K562 (cell line): ENCODE measurements around the gene UBE2L3. TPM values are rescaled to one million over a fixed set of nuclear protein-coding genes. Genes with fewer than 3 reads are reported as not detected.

ENCODE experiments used
- ELF4 ChIP-seq: fragments of 450-650 bp; formaldehyde crosslinking; IDR thresholded peaks from 2 replicates; pipeline ENCODE4 v1.4.0; 2022; ENCODE audit warnings: missing genetic modification characterization
- FOXA3 ChIP-seq, 2 experiments: fragments of 450-650 bp in 1 of 2; sonication (generic) in 1 of 2; formaldehyde crosslinking; IDR thresholded peaks in 1 of 2; conservative IDR thresholded peaks in 1 of 2; 2 replicates each; pipeline versions ENCODE4 v1.4.0 to v1.8.0; 2020 to 2022; ENCODE audit warnings: mild to moderate bottlenecking in 2 of 2, missing genetic modification reagents in 1 of 2
- HBP1 ChIP-seq: fragments of 450-650 bp; formaldehyde crosslinking; IDR thresholded peaks from 2 replicates; pipeline ENCODE4 v1.4.0; 2022; ENCODE audit warnings: missing genetic modification characterization
- PPARD ChIP-seq: fragments of 250-450 bp; sonication (Bioruptor Pico); IDR thresholded peaks from 2 replicates; pipeline ENCODE4 v1.8.0; 2022; ENCODE audit warnings: inconsistent platforms, mild to moderate bottlenecking, moderate library complexity
- REST ChIP-seq, 2 experiments: fragments of 450-650 bp; formaldehyde crosslinking in 1 of 2; IDR thresholded peaks; 2 replicates each; pipeline versions ENCODE4 v1.4.0 to v1.6.1; 2014 to 2020; ENCODE audit warnings: mild to moderate bottlenecking in 2 of 2, borderline replicate concordance in 1 of 2, low read depth in 1 of 2
- TEAD4 ChIP-seq, 2 experiments: sonication (generic) in 1 of 2; formaldehyde crosslinking in 1 of 2; IDR thresholded peaks; 2 replicates each; pipeline versions ENCODE4 v1.6.1 to v1.8.0; 2012 to 2022; ENCODE audit warnings: borderline replicate concordance in 1 of 2, inconsistent platforms in 1 of 2, low read length in 1 of 2, mild to moderate bottlenecking in 1 of 2, missing genetic modification reagents in 1 of 2
- VEZF1 ChIP-seq: fragments of 200-800 bp; sonication (Bioruptor generic); IDR thresholded peaks from 2 replicates; pipeline ENCODE4 v1.6.1; 2017; ENCODE audit warnings: missing genetic modification characterization, missing compliant biosample characterization
- ZBTB9 ChIP-seq: fragments of 450-650 bp; formaldehyde crosslinking; IDR thresholded peaks from 2 replicates; pipeline ENCODE4 v1.4.0; 2020; ENCODE audit warnings: mild to moderate bottlenecking, moderate library complexity
- polyA plus RNA-seq, 8 experiments: library from polyadenylated mRNA; depleted of rRNA in 4 of 8; stranded (reverse) in 5 of 8; unstranded in 3 of 8; fragments of >200 nt; fragmentation: Nextera tagmentation in 2 of 8; fragmentation: Illumina TruSeq in 1 of 8; extraction: Ambion mirVana in 2 of 8; extraction: Trizol in 1 of 8; gene quantifications; 2 replicates each; pipeline versions ENCODE4 v1.2.1 to v1.2.3, GENCODE V29; 2011 to 2014; ENCODE audit warnings: inconsistent platforms in 1 of 8, missing spikeins in 1 of 8
- total RNA-seq, 7 experiments: library from RNA; depleted of rRNA in 6 of 7; stranded (reverse); fragments of >200 nt in 6 of 7; fragmentation: Illumina TruSeq in 2 of 7; extraction: Trizol in 2 of 7; gene quantifications; 2 replicates each; pipeline versions ENCODE4 v1.2.1 to v1.2.3, GENCODE V29; 2011 to 2021; ENCODE audit warnings: low replicate concordance in 1 of 7

UBE2L3 gene
- total and polyA plus RNA-seq, 9 of the 15 experiments (the other 6 are each of a cell fraction or from before 2014, with no cell fraction given) = 215 to 625 (median 285) TPM

GRCh38 chr22:21587803-21588611 lies 20.5 kb downstream of the UBE2L3 start (continued):
- peak; percentile 66; the same call in 1 of the 2 replicates for TF ChIP-seq HBP1 (CRISPR knock-in tag)
- peak in 1 of 2 experiments; percentile 92; a peak in 2 of 4 replicates for TF ChIP-seq FOXA3 (CRISPR knock-in tag; conservative IDR thresholded peaks at IDR 0.05 in 1 of 2, IDR thresholded peaks at IDR 0.05 in 1 of 2)
- TF ChIP-seq ELF4 = peak; percentile 56; the same call in 1 of the 2 replicates
- TF ChIP-seq TEAD4 (IDR thresholded peaks at IDR 0.05; ENCODE audit: low read length) = peak; percentile 94
- TF ChIP-seq TEAD4 (CRISPR knock-in tag; IDR thresholded peaks at IDR 0.05; ENCODE audit: borderline replicate concordance) = no peak
- TF ChIP-seq REST (IDR thresholded peaks at IDR 0.05; ENCODE audit: borderline replicate concordance) = no peak
- 0 out of 2 replicates have a peak, but pooled peaks have one; percentile 70 for TF ChIP-seq REST (CRISPR knock-in tag; IDR thresholded peaks at IDR 0.05; ENCODE audit: low read depth)
- 0 out of 2 replicates have a peak, but pooled peaks have one; percentile 42 for TF ChIP-seq VEZF1 (CRISPR knock-in tag)
- TF ChIP-seq ZBTB9 (CRISPR knock-in tag) = peak; percentile 65
- peak; percentile 47; the same call in 1 of the 2 replicates for TF ChIP-seq PPARD
